Uterus (tissue), 2 donors: ENCODE data around the gene MAP3K5.

Source experiments
- CTCF ChIP-seq, 4 experiments: fragments of 200-600 bp in 2 of 4; fragments of 450-650 bp in 2 of 4; sonication (generic) in 2 of 4; IDR thresholded peaks; one replicate each; pipeline ENCODE4 v1.5.1; 2016 to 2019; ENCODE audit warnings: antibody characterized with exemption in 4 of 4, mild to moderate bottlenecking in 2 of 4, moderate library complexity in 1 of 4
- POLR2A ChIP-seq, 2 donors: fragments of 450-650 bp; IDR thresholded peaks; one replicate each; pipeline ENCODE4 v1.6.1; 2016; ENCODE audit warnings: antibody characterized with exemption in 2 of 2, mild to moderate bottlenecking in 1 of 2, moderate library complexity in 1 of 2

GRCh38 chr6:136784271-136784664, 8.0 kb downstream of the MAP3K5 start:
- TF ChIP-seq CTCF (IDR thresholded peaks at IDR 0.05) (no peak), POLR2A (IDR thresholded peaks at IDR 0.05) (no peak)
